Right cardiac atrium (tissue), 5 donors: ENCODE results near the gene OSBPL3. TPM values are rescaled to one million over a fixed set of nuclear protein-coding genes. Genes with fewer than 3 reads are reported as not detected.
A peak's percentile ranks its signal among the peaks of the same experiment; 100 is the strongest.

Experiments used
- ATAC-seq, 2 donors: fragments of 200-7000 bp; cut with Tn5 transposase; one replicate each; pipeline versions ENCODE4 v1.8.0 to v1.9.1; 2020; ENCODE audit warnings: moderate library complexity in 2 of 2, mild to moderate bottlenecking in 1 of 2
- DNase-seq, 3 donors: peaks; one replicate each; pipeline ENCODE4 v3.0.0-alpha.2; 2020
- H3K27ac ChIP-seq: one replicate; pipeline ENCODE4 v1.5.1; 2013; ENCODE audit warnings: mild to moderate bottlenecking, low read length, control low read depth, moderate library complexity
- H3K27me3 ChIP-seq: one replicate; pipeline ENCODE4 v1.6.1; 2013; ENCODE audit not compliant: control insufficient read depth, insufficient read depth
- H3K4me1 ChIP-seq: one replicate; pipeline ENCODE4 v1.6.1; 2013; ENCODE audit warnings: low read length; ENCODE audit not compliant: control insufficient read depth, insufficient read depth
- H3K4me3 ChIP-seq: one replicate; pipeline ENCODE4 v1.5.1; 2013; ENCODE audit warnings: low read length, control low read depth
- H3K9me3 ChIP-seq: one replicate; pipeline ENCODE4 v1.6.1; 2013; ENCODE audit warnings: low read length; ENCODE audit not compliant: control insufficient read depth
- WGBS: extraction: QIAGEN DNeasy Blood & Tissue Kit; methylation state at CpG from one replicate; pipeline ENCODE4 v1.1.7; 2013; 5-methylcytosine and 5-hydroxymethylcytosine counted together
- intact Hi-C, 4 donors: fragments of 100-400 bp; cut with DNase I; formaldehyde crosslinking; loops; one replicate each; pipeline versions ENCODE4 v1.11.0 to v1.14.0; 2022 to 2023
- polyA plus RNA-seq: library from polyadenylated mRNA; stranded (reverse); fragments of 200-250 nt; gene quantifications from one replicate; pipeline ENCODE4 v1.2.3, GENCODE V29; 2013
- total RNA-seq, 4 donors: library from RNA; stranded (reverse); fragmentation: NEBNext Ultra II Directional; extraction: Animal tissue kit (Norgen Biotek cat#: 25700); gene quantifications; one replicate each; pipeline ENCODE4 v1.2.1, GENCODE V29; 2021
- donor health status: healthy with polysubstance abuse.
- donor health status: DM: no; HTN: yes; CAD: no.
- donor health status: DM: no; HTN: no; CAD: no.
- donor health status: DM: no; HTN: yes; CAD: no; lungs with severe emphysema.
- donor health status: DM: yes; HTN: yes; CAD: no.

OSBPL3 gene
- total and polyA plus RNA-seq, 5 donors, result 3.2 to 12.9 (median 9.7) TPM

DNA sequence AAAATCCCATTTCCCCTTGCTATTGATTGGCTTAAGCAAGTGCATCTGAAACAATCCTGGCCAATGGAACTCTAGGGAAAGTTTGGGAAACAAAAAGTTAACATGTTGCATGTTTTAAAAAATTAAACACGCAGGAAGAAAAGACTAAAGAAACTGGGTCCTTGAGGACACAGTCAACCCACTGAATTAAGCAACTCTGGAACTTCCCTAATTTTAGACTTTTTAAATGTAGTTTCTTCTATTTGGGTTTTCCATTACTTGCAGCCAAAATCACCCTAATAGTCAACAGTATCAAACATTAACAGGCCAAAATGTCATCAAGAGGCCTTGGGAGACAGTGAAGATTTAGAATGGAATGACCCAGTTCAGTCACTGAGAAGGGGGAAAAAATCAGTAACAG lies 40.6 kb downstream of the OSBPL3 start:
- Histone ChIP-seq H3K4me3 (no peak overlapping the region), H3K4me1 (peaks cover 2% of the 10 kb centered on the region), H3K9me3 (no peaks in the 10 kb centered on the region), H3K27ac (no peak overlapping the region), H3K27me3 (no peaks in the 10 kb centered on the region)
- DNase-seq, result no peak
- WGBS, result 78% methylated on average over 1 of the region's 1 CpG
- ATAC-seq, result no peak
- intact Hi-C loops, result no loop called here

DNA sequence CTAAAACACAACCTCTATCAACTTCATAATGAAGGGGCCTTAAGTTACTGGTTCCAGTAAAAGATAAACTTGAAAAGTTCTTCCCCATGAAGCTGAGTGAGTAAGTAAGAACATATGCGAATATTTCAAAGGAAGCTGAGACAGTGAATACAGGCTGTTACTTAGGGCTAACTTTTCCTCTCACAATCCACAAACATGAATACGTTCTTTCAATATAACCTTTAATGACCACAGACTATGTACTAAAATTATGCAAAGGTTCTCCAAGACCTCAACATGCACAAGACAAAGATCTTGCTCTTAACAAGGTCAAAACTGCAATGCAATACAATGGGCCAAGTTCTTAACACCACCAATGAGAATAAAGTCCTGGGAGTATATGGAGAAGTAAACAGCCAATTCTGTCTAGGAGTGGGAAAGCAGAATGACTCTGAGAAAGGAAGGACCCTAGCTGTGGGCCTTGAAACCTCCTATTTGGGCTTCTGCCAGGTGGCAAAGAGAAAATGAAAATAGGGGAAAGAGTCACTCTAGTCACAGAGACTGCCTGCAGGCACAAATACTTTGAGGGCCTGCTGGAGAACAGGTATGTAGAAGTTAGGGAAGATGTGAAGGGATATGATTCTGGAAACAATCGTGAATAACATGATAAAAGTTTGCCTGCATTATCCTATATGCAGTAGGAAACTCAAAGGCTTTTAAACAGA lies 43.7 kb downstream of the OSBPL3 start:
- Histone ChIP-seq H3K27ac (no peak overlapping the region), H3K9me3 (no peaks in the 10 kb centered on the region), H3K4me1 (peaks cover 4% of the 10 kb centered on the region), H3K27me3 (no peaks in the 10 kb centered on the region), H3K4me3 (no peak overlapping the region)
- ATAC-seq (no peak), DNase-seq (no peak)
- 81% methylated on average over 3 of the region's 3 CpGs for WGBS
- intact Hi-C loops, result no loop called here

GRCh38 chr7:24933298-24933697 lies 46.7 kb downstream of the OSBPL3 start:
- H3K4me3 ChIP-seq, result no peak overlapping the region
- no peaks in the 10 kb centered on the region for H3K9me3 ChIP-seq
- DNase-seq, result no peak
- H3K27me3 ChIP-seq, result no peaks in the 10 kb centered on the region
- H3K4me1 ChIP-seq, result peaks cover 4% of the 10 kb centered on the region
- no peak for ATAC-seq
- H3K27ac ChIP-seq, result no peak overlapping the region
- intact Hi-C loops, result no loop called here
- 93% methylated on average over 2 of the region's 2 CpGs for WGBS

GRCh38 chr7:24932815-24933214 lies 47.2 kb downstream of the OSBPL3 start:
- ATAC-seq, result peak; percentile 47 to 72
- no peak for DNase-seq
- Histone ChIP-seq H3K27me3 (no peaks in the 10 kb centered on the region), H3K4me3 (no peak overlapping the region), H3K4me1 (peaks cover 2% of the 10 kb centered on the region), H3K27ac (no peak overlapping the region), H3K9me3 (no peaks in the 10 kb centered on the region)
- WGBS, result 70% methylated on average over 10 of the region's 10 CpGs
- intact Hi-C loops, result no loop called here

GRCh38 chr7:24932389-24932788 lies 47.6 kb downstream of the OSBPL3 start:
- intact Hi-C loops, result no loop called here
- no peaks in the 10 kb centered on the region for H3K27me3 ChIP-seq
- DNase-seq (no peak), ATAC-seq (no peak)
- H3K9me3 ChIP-seq, result no peaks in the 10 kb centered on the region
- no peak overlapping the region for H3K27ac ChIP-seq
- WGBS, result 87% methylated on average over 3 of the region's 3 CpGs
- peaks cover 2% of the 10 kb centered on the region for H3K4me1 ChIP-seq
- no peak overlapping the region for H3K4me3 ChIP-seq

DNA sequence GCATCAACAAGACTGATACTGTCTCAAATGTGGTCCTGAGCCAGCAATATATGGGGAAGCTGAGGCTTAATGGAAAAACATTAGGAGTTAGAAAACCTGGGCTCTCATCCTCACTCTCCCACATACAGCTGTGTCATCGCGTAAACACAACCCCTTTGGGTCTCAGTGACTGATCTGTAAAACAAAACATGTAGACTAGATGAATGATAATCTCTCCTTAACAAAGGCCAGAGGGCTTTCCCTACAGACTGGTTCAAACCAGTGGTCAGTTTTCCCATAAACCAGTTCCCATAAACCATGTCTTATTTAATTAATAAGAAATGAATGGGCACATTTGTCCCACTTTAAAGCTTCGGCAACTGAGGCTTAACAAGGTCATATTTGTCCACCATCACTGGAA lies 48.1 kb downstream of the OSBPL3 start:
- DNase-seq, result no peak
- Histone ChIP-seq H3K9me3 (no peaks in the 10 kb centered on the region), H3K4me3 (no peak overlapping the region), H3K27ac (no peak overlapping the region), H3K27me3 (no peaks in the 10 kb centered on the region), H3K4me1 (peaks cover 2% of the 10 kb centered on the region)
- 91% methylated on average over 3 of the region's 3 CpGs for WGBS
- intact Hi-C loops, result no loop called here
- no peak for ATAC-seq

DNA sequence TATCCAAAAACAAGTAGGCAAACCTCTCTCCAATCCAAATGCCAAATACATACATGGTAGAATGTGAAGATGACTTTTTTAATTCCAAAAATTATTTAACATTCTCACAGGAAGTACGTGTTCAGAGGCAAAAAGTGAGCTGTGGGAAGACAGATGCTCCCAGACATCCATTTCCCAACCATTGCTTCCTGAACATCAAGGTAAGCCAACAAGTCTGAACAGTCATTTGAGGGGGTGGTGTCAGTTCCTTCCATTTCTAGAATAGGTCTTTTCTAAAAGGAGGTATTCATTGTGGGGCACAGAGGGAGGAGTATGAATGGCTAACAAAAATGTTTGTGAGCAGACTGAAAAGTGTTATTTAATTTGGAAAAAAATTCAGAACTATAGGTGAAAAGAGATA lies 49.1 kb downstream of the OSBPL3 start:
- no peak for ATAC-seq
- DNase-seq, result no peak
- intact Hi-C loops, result no loop called here
- Histone ChIP-seq H3K9me3 (no peaks in the 10 kb centered on the region), H3K27me3 (no peaks in the 10 kb centered on the region), H3K27ac (no peak overlapping the region), H3K4me3 (no peak overlapping the region), H3K4me1 (peaks cover 2% of the 10 kb centered on the region)
- 82% methylated on average over 1 of the region's 1 CpG for WGBS

DNA sequence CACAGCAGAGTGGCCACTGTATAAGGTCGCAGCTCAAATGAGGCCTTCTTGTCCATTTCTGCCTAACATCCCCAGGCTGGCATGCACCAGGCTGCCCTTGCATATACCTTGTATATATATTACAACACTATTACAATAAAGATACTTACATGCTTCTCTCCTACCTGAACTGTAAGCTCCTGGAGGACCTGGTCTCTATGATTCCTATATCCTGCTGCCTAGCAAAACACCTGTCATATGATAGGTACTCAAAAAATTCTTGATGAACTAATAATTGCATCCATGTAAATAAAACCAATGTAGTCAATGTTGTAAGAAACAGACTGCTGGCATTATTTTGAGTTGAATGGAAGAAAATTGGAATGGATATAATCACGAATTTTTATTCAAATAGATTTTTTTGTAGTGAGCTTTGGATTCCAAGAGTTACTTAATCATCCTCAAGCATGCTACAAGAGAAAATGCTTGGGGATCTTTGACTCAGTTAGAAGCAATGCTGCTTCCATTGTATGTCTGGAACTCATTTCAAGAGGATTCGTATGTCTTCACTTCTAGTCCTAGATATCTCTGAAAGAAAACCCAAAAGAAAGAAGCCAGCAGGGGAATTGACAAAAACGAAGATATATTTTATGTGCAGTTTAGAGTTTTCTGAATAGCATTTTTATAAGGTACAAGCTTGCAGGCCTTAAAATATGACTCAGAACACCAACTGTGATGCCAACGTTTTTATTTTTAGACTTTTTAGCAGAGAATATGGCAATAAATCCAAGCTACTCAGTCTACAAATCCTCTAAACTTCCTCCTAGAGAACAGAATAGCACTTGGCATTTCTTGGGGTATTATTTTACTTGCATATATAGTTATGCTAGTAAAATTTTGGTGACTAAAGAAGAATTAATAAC lies 53.1 kb downstream of the OSBPL3 start:
- 64% methylated on average over 5 of the region's 5 CpGs for WGBS
- no peak for DNase-seq
- Histone ChIP-seq H3K27me3 (no peaks in the 10 kb centered on the region), H3K4me1 (peaks cover 3% of the 10 kb centered on the region), H3K4me3 (no peak overlapping the region), H3K9me3 (no peaks in the 10 kb centered on the region), H3K27ac (no peak overlapping the region)
- no peak for ATAC-seq
- intact Hi-C loops, result no loop called here

- Histone ChIP-seq H3K27ac (peak overlapping the region; percentile 30), H3K4me3 (no peak overlapping the region), H3K9me3 (no peaks in the 10 kb centered on the region), H3K27me3 (no peaks in the 10 kb centered on the region), H3K4me1 (peaks cover 3% of the 10 kb centered on the region)
- WGBS, result 80% methylated on average over 7 of the region's 7 CpGs
- DNase-seq (no peak), ATAC-seq (peak; percentile 70 to 76)
- intact Hi-C loops, result no loop called here
Measured at GRCh38 chr7:24924375-24924774, 55.6 kb downstream of the OSBPL3 start.

GRCh38 chr7:24923172-24923865 lies 56.7 kb downstream of the OSBPL3 start:
- ATAC-seq (peak; percentile 48 to 58), DNase-seq (no peak)
- 79% methylated on average over 9 of the region's 9 CpGs for WGBS
- Histone ChIP-seq H3K27ac (peak overlapping the region; percentile 51), H3K4me3 (no peak overlapping the region), H3K27me3 (no peaks in the 10 kb centered on the region), H3K4me1 (peaks cover 3% of the 10 kb centered on the region), H3K9me3 (no peaks in the 10 kb centered on the region)
- intact Hi-C loops, result no loop called here
